Astrocyte of the spinal cord (primary cell): ENCODE data around the gene HSD17B7.

ENCODE experiments used
- DNase-seq: peaks from one replicate; pipeline ENCODE4 v3.0.0; 2011; ENCODE audit warnings: low read depth, low spot score
- H3K4me3 ChIP-seq: 2 replicates; pipeline ENCODE4 v1.5.1; 2011; ENCODE audit warnings: low read depth, mild to moderate bottlenecking, low read length, moderate library complexity
- CTCF ChIP-seq: IDR thresholded peaks from 2 replicates; pipeline ENCODE4 v1.5.1; 2012; ENCODE audit warnings: low read depth, mild to moderate bottlenecking, low read length, inconsistent platforms
- in situ Hi-C: cut with HindIII; loops from 2 replicates; pipeline ENCODE4 v1.10.0; 2017; ENCODE audit warnings: low sequenced_read_pairs

The HSD17B7 gene

GRCh38 chr1:162844153-162844552, 53.7 kb downstream of the HSD17B7 start:
- TF ChIP-seq CTCF, result no peak
- in situ Hi-C loops, result no loop called here
- no peak for DNase-seq
- H3K4me3 ChIP-seq, result no peak overlapping the region

DNA sequence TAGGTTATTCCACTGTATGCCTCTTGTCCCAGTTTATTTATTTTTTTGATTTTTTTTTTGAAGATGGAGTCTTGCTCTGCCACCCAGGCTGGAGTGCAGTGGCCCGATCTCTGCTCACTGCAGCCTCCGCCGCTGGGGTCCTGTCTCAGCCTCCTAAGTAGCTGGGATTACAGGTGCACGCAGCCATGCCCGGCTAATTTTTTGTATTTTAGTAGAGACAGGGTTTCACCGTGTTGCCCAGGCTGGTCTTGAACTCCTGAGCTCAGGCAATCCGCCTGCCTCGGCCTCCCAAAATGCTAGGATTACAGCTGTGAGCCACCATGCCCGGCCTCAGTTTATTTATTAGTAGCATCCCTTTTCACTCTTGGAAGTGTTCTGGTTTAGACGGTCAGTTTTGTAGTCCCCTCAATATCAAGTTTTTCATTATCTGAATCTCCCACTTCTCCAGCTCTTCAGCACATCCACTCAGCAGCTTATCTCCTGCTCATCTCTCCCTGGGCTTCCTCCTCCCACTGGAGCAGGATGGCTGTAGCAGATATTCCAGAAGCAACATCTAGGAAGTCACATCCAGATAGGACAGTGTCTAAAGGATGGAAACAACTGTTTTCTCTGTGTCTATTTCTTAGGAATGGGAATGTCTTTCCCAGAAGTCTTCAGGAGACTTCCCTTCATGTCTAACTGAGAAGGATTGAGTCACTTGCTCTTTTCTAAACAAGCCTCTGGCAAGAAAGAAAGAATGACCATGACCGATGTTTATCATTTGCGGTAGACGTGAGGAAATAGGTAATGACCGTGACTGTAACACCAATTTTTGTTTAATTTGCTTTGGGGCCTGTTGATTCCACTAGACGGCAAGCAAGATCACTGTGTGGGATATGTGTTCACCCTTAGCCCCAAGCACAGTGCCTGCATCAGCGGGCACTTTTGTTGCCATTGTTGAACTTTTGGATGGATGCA, 56.0 kb downstream of the HSD17B7 start:
- DNase-seq, result peak; percentile 86
- in situ Hi-C loops, result no loop called here
- no peak for TF ChIP-seq CTCF
- H3K4me3 ChIP-seq, result no peak overlapping the region

DNA sequence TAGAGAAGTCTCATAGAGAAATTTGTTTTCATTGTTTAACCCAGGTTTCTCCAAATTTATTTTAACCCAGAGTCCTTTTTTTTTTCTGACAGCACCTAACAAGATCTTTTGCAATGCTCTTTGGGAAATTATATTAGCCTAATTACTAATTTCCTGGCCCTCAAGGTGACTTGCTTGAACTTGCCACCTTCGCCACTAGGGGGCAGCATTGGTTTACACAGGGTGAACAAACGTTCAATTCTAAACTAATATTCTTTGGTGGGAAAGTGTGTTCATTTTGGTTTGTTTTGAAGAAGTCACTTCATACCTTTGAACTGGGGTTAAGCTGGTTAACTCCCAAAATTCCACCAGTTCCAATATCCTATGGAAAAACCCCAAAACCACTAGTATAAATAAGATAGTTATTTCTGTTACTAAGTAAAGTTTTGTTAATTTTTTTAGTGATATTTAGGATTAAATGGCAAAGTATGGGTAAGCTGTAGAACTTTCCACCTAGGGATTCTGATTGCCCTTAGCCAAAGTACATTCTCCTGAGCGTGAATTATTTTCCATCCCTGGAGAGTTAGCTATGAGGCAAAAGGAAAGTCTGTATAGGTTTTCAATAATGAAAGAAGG, 57.4 kb downstream of the HSD17B7 start:
- TF ChIP-seq CTCF, result peak; percentile 92
- in situ Hi-C loops, result no loop called here
- H3K4me3 ChIP-seq, result no peak overlapping the region
- DNase-seq, result peak; percentile 80

GRCh38 chr1:162849711-162850110, 59.2 kb downstream of the HSD17B7 start:
- DNase-seq, result no peak
- no peak overlapping the region for H3K4me3 ChIP-seq
- in situ Hi-C loops, result loop anchor here (25.0 kb wide), 1 partner anchor 463 kb away; the partner anchor contains the start of gene NUF2
- no peak for TF ChIP-seq CTCF

GRCh38 chr1:162851341-162851740, 60.8 kb downstream of the HSD17B7 start:
- H3K4me3 ChIP-seq, result no peak overlapping the region
- DNase-seq, result no peak
- in situ Hi-C loops, result loop anchor here (25.0 kb wide), 1 partner anchor 461 kb away; the partner anchor contains the start of gene NUF2
- TF ChIP-seq CTCF, result no peak

GRCh38 chr1:162854245-162854882, 63.9 kb downstream of the HSD17B7 start:
- peak; percentile 87 for DNase-seq
- H3K4me3 ChIP-seq, result no peak overlapping the region
- in situ Hi-C loops, result loop anchor here (25.0 kb wide), 1 partner anchor 458 kb away; the partner anchor contains the start of gene NUF2
- peak; percentile 81 for TF ChIP-seq CTCF
